HFFc6 (cell line): ENCODE measurements around the gene HTR6. TPM values are rescaled to one million over a fixed set of nuclear protein-coding genes. Genes with fewer than 3 reads are reported as not detected.

Experiments used
- DNase-seq: peaks from one replicate; pipeline ENCODE4 v3.0.0-alpha.2; 2018
- H3K27ac Mint-ChIP-seq: 2 replicates; pipeline ENCODE4 v1.8.0; 2020; ENCODE audit warnings: mild to moderate bottlenecking, mixed read lengths
- H3K27me3 Mint-ChIP-seq: 2 replicates; pipeline ENCODE4 v1.8.0; 2021; ENCODE audit warnings: mild to moderate bottlenecking, moderate library complexity, mixed read lengths; ENCODE audit not compliant: insufficient read depth
- H3K36me3 Mint-ChIP-seq: 2 replicates; pipeline ENCODE4 v1.8.0; 2021; ENCODE audit warnings: low read depth, mixed read lengths
- H3K4me1 Mint-ChIP-seq: 2 replicates; pipeline ENCODE4 v1.8.0; 2020; ENCODE audit warnings: low read depth, mixed read lengths
- H3K4me3 Mint-ChIP-seq: 2 replicates; pipeline ENCODE4 v1.8.0; 2020; ENCODE audit warnings: mild to moderate bottlenecking, moderate library complexity, mixed read lengths
- H3K9me3 Mint-ChIP-seq: 2 replicates; pipeline ENCODE4 v1.8.0; 2020; ENCODE audit warnings: mild to moderate bottlenecking, mixed read lengths
- CTCF ChIP-seq: fragments of 200-600 bp; sonication (generic); IDR thresholded peaks from 2 replicates; pipeline ENCODE4 v1.5.0; 2021; ENCODE audit warnings: antibody characterized with exemption, mild to moderate bottlenecking
- total RNA-seq, 6 experiments: library from RNA; stranded (reverse); fragmentation: NEBNext Ultra II Directional; extraction: Animal tissue kit (Norgen Biotek cat#: 25700); gene quantifications; 2 replicates in 1 of 6; 3 replicates in 5 of 6; pipeline ENCODE4 v1.2.3, GENCODE V29; 2021

The HTR6 gene
- total RNA-seq, 6 experiments from 2014 or later: not detected

GRCh38 chr1:19683351-19683750, 18.7 kb downstream of the HTR6 start:
- TF ChIP-seq CTCF: no peak
- Mint-ChIP-seq H3K27ac (no peak overlapping the region), H3K36me3 (peaks cover 11% of the 10 kb centered on the region), H3K27me3 (peaks cover 3% of the 10 kb centered on the region; the same call in 1 of the 2 replicates), H3K4me1 (peaks cover 10% of the 10 kb centered on the region), H3K9me3 (peaks cover 4% of the 10 kb centered on the region; the same call in 1 of the 2 replicates), H3K4me3 (no peak overlapping the region)
- DNase-seq: no peak

GRCh38 chr1:19684677-19685076, 20.0 kb downstream of the HTR6 start:
- H3K4me3 Mint-ChIP-seq: no peak overlapping the region
- peaks cover 10% of the 10 kb centered on the region for H3K4me1 Mint-ChIP-seq
- H3K27me3 Mint-ChIP-seq: peaks cover 3% of the 10 kb centered on the region; the same call in 1 of the 2 replicates
- no peak for TF ChIP-seq CTCF
- DNase-seq: no peak
- H3K36me3 Mint-ChIP-seq: peaks cover 13% of the 10 kb centered on the region
- no peak overlapping the region for H3K27ac Mint-ChIP-seq
- peaks cover 4% of the 10 kb centered on the region; the same call in 1 of the 2 replicates for H3K9me3 Mint-ChIP-seq

GRCh38 chr1:19685994-19686393, 21.3 kb downstream of the HTR6 start:
- Mint-ChIP-seq H3K27ac (no peak overlapping the region), H3K4me1 (peaks cover 10% of the 10 kb centered on the region), H3K4me3 (no peak overlapping the region), H3K27me3 (peaks cover 3% of the 10 kb centered on the region; the same call in 1 of the 2 replicates), H3K9me3 (peaks cover 4% of the 10 kb centered on the region; the same call in 1 of the 2 replicates), H3K36me3 (peaks cover 22% of the 10 kb centered on the region)
- DNase-seq: no peak
- TF ChIP-seq CTCF: no peak

GRCh38 chr1:19687414-19687813, 22.7 kb downstream of the HTR6 start:
- H3K36me3 Mint-ChIP-seq: peaks cover 34% of the 10 kb centered on the region
- peaks cover 3% of the 10 kb centered on the region for H3K4me1 Mint-ChIP-seq
- H3K27ac Mint-ChIP-seq: no peak overlapping the region
- no peak overlapping the region for H3K4me3 Mint-ChIP-seq
- no peak for TF ChIP-seq CTCF
- peaks cover 6% of the 10 kb centered on the region; the same call in 1 of the 2 replicates for H3K27me3 Mint-ChIP-seq
- DNase-seq: no peak
- peaks cover 4% of the 10 kb centered on the region; the same call in 1 of the 2 replicates for H3K9me3 Mint-ChIP-seq

GRCh38 chr1:19688041-19688842, 23.6 kb downstream of the HTR6 start:
- H3K27ac Mint-ChIP-seq: no peak overlapping the region
- H3K4me3 Mint-ChIP-seq: no peak overlapping the region
- peaks cover 6% of the 10 kb centered on the region; the same call in 1 of the 2 replicates for H3K27me3 Mint-ChIP-seq
- peaks cover 4% of the 10 kb centered on the region; the same call in 1 of the 2 replicates for H3K9me3 Mint-ChIP-seq
- no peak for TF ChIP-seq CTCF
- DNase-seq: no peak
- peaks cover 34% of the 10 kb centered on the region for H3K36me3 Mint-ChIP-seq
- H3K4me1 Mint-ChIP-seq: no peaks in the 10 kb centered on the region
